ENCODE measurements around the gene TBCCD1.

The TBCCD1 gene

GRCh38 chr3:186519021-186519658 lies 48.0 kb downstream of the TBCCD1 start:
- Histone ChIP-seq H3K27ac (no peak overlapping the region), H3K36me3 (replicated peaks) (no peaks in the 10 kb centered on the region), H3K27me3 (replicated peaks) (no peaks in the 10 kb centered on the region), H3K4me3 (ENCODE audit: low read depth, low read length) (no peak overlapping the region)
- no peak for DNase-seq
- no peak for TF ChIP-seq CTCF (IDR thresholded peaks at IDR 0.05; ENCODE audit: low read depth, low read length, missing control alignments)
- in situ Hi-C loops (cut with HindIII; ENCODE audit: low pct_ligation_motif_present, low sequenced_read_pairs): no loop called here

- no peak overlapping the region for H3K4me3 ChIP-seq (ENCODE audit: low read depth, low read length)
- in situ Hi-C loops (cut with HindIII; ENCODE audit: low pct_ligation_motif_present, low sequenced_read_pairs): no loop called here
- DNase-seq: no peak
- H3K36me3 ChIP-seq (replicated peaks): no peaks in the 10 kb centered on the region
- no peak for TF ChIP-seq CTCF (IDR thresholded peaks at IDR 0.05; ENCODE audit: low read depth, low read length, missing control alignments)
- no peaks in the 10 kb centered on the region for H3K27me3 ChIP-seq (replicated peaks)
- H3K27ac ChIP-seq: no peak overlapping the region
These were observed 49.9 kb downstream of the TBCCD1 start for GRCh38 chr3:186517218-186517617.

GRCh38 chr3:186516646-186517045 lies 50.5 kb downstream of the TBCCD1 start:
- in situ Hi-C loops (cut with HindIII; ENCODE audit: low pct_ligation_motif_present, low sequenced_read_pairs): no loop called here
- no peak for TF ChIP-seq CTCF (IDR thresholded peaks at IDR 0.05; ENCODE audit: low read depth, low read length, missing control alignments)

GRCh38 chr3:186515125-186515524 lies 52.0 kb downstream of the TBCCD1 start:
- Histone ChIP-seq H3K27ac (no peak overlapping the region), H3K4me3 (ENCODE audit: low read depth, low read length) (no peak overlapping the region), H3K36me3 (replicated peaks) (no peaks in the 10 kb centered on the region), H3K27me3 (replicated peaks) (no peaks in the 10 kb centered on the region)
- TF ChIP-seq CTCF (IDR thresholded peaks at IDR 0.05; ENCODE audit: low read depth, low read length, missing control alignments): no peak
- DNase-seq: no peak
- in situ Hi-C loops (cut with HindIII; ENCODE audit: low pct_ligation_motif_present, low sequenced_read_pairs): no loop called here

More at GRCh38 chr3:186516646-186517045, 50.5 kb downstream of the TBCCD1 start:
- H3K27me3 ChIP-seq (replicated peaks): no peaks in the 10 kb centered on the region
- H3K4me3 ChIP-seq (ENCODE audit: low read depth, low read length): no peak overlapping the region
- no peak for DNase-seq
- no peak overlapping the region for H3K27ac ChIP-seq
- no peaks in the 10 kb centered on the region for H3K36me3 ChIP-seq (replicated peaks)

- Histone ChIP-seq H3K4me3 (ENCODE audit: low read depth, low read length) (no peak overlapping the region), H3K36me3 (replicated peaks) (no peaks in the 10 kb centered on the region), H3K27me3 (replicated peaks) (no peaks in the 10 kb centered on the region), H3K27ac (no peak overlapping the region)
- TF ChIP-seq CTCF (IDR thresholded peaks at IDR 0.05; ENCODE audit: low read depth, low read length, missing control alignments): peak; percentile 62
- in situ Hi-C loops (cut with HindIII; ENCODE audit: low pct_ligation_motif_present, low sequenced_read_pairs): no loop called here
- DNase-seq: no peak
These were observed 52.7 kb downstream of the TBCCD1 start for GRCh38 chr3:186514296-186515002.
